Measurements from ENCODE around the gene ARHGEF10L.

ARHGEF10L gene

GRCh38 chr1:17673329-17674072 lies 134.0 kb downstream of the ARHGEF10L start:
- Histone ChIP-seq H3F3A (ENCODE audit: control insufficient read depth, insufficient read depth) (no peaks in the 10 kb centered on the region), H3K4me2 (ENCODE audit: low read length) (no peak overlapping the region), H3K36me3 (ENCODE audit: control insufficient read depth, low read length) (no peaks in the 10 kb centered on the region), H3K27ac (ENCODE audit: low read depth, low read length) (no peak overlapping the region), H3K4me1 (ENCODE audit: control insufficient read depth, low read length) (no peaks in the 10 kb centered on the region), H3K27me3 (ENCODE audit: control insufficient read depth, low read length) (no peaks in the 10 kb centered on the region), H4K20me1 (ENCODE audit: control insufficient read depth, insufficient read depth, low read depth, low read length) (no peaks in the 10 kb centered on the region), H3K9me2 (replicated peaks; ENCODE audit: control insufficient read depth, low read length) (no peaks in the 10 kb centered on the region), H3K79me2 (ENCODE audit: control insufficient read depth, low read length) (no peaks in the 10 kb centered on the region), H3K4me3 (ENCODE audit: low read length) (no peak overlapping the region), H3K9me3 (ENCODE audit: control insufficient read depth, insufficient read depth, low read length) (peaks cover 6% of the 10 kb centered on the region; the same call in 1 of the 2 replicates)
- TF ChIP-seq EZH2phosphoT487 (IDR thresholded peaks at IDR 0.05; ENCODE audit: borderline replicate concordance, low read length) (no peak), CTCF (IDR thresholded peaks at IDR 0.05; ENCODE audit: low read depth, low read length, poor library complexity, severe bottlenecking) (no peak)

GRCh38 chr1:17674726-17675500 lies 135.4 kb downstream of the ARHGEF10L start:
- H3K79me2 ChIP-seq (ENCODE audit: control insufficient read depth, low read length), result no peaks in the 10 kb centered on the region
- TF ChIP-seq CTCF (IDR thresholded peaks at IDR 0.05; ENCODE audit: low read depth, low read length, poor library complexity, severe bottlenecking), result no peak
- TF ChIP-seq EZH2phosphoT487 (IDR thresholded peaks at IDR 0.05; ENCODE audit: borderline replicate concordance, low read length), result no peak
- no peaks in the 10 kb centered on the region for H3K9me2 ChIP-seq (replicated peaks; ENCODE audit: control insufficient read depth, low read length)
- H3K27me3 ChIP-seq (ENCODE audit: control insufficient read depth, low read length), result no peaks in the 10 kb centered on the region
- no peaks in the 10 kb centered on the region for H3K4me1 ChIP-seq (ENCODE audit: control insufficient read depth, low read length)
- no peak overlapping the region for H3K27ac ChIP-seq (ENCODE audit: low read depth, low read length)
- no peaks in the 10 kb centered on the region for H4K20me1 ChIP-seq (ENCODE audit: control insufficient read depth, insufficient read depth, low read depth, low read length)
- H3F3A ChIP-seq (ENCODE audit: control insufficient read depth, insufficient read depth), result no peaks in the 10 kb centered on the region
- H3K9me3 ChIP-seq (ENCODE audit: control insufficient read depth, insufficient read depth, low read length), result peaks cover 6% of the 10 kb centered on the region; the same call in 1 of the 2 replicates
- H3K4me2 ChIP-seq (ENCODE audit: low read length), result no peak overlapping the region
- H3K4me3 ChIP-seq (ENCODE audit: low read length), result no peak overlapping the region
- H3K36me3 ChIP-seq (ENCODE audit: control insufficient read depth, low read length), result no peaks in the 10 kb centered on the region

DNA sequence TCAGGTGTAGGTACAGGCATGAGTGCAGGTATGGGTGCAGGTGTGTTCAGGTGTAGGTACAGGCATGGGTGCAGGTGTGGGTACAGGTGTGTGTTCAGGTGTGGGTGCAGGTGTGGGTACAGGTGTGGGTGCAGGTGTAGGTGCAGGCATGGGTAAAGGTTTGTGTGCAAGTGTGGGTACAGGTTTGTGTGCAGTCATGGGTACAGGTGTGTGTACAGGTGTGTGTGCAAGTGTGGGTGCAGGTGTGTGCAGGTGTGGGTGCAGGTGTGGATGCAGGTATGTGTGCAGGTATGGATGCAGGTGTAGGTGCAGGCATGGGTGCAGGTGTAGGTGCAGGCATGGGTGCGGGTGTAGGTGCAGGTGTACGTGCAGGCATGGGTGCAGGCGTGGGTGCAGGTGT lies 136.2 kb downstream of the ARHGEF10L start:
- Histone ChIP-seq H3K27ac (ENCODE audit: low read depth, low read length) (no peak overlapping the region), H3K79me2 (ENCODE audit: control insufficient read depth, low read length) (no peaks in the 10 kb centered on the region)

More for the DNA sequence above, 136.2 kb downstream of the ARHGEF10L start:
- H4K20me1 ChIP-seq (ENCODE audit: control insufficient read depth, insufficient read depth, low read depth, low read length), result no peaks in the 10 kb centered on the region
- no peaks in the 10 kb centered on the region for H3K36me3 ChIP-seq (ENCODE audit: control insufficient read depth, low read length)
- no peak for TF ChIP-seq EZH2phosphoT487 (IDR thresholded peaks at IDR 0.05; ENCODE audit: borderline replicate concordance, low read length)
- TF ChIP-seq CTCF (IDR thresholded peaks at IDR 0.05; ENCODE audit: low read depth, low read length, poor library complexity, severe bottlenecking), result no peak
- H3K4me2 ChIP-seq (ENCODE audit: low read length), result no peak overlapping the region
- H3F3A ChIP-seq (ENCODE audit: control insufficient read depth, insufficient read depth), result no peaks in the 10 kb centered on the region
- no peaks in the 10 kb centered on the region for H3K4me1 ChIP-seq (ENCODE audit: control insufficient read depth, low read length)
- peaks cover 6% of the 10 kb centered on the region; the same call in 1 of the 2 replicates for H3K9me3 ChIP-seq (ENCODE audit: control insufficient read depth, insufficient read depth, low read length)
- no peak overlapping the region for H3K4me3 ChIP-seq (ENCODE audit: low read length)
- H3K9me2 ChIP-seq (replicated peaks; ENCODE audit: control insufficient read depth, low read length), result no peaks in the 10 kb centered on the region
- H3K27me3 ChIP-seq (ENCODE audit: control insufficient read depth, low read length), result no peaks in the 10 kb centered on the region

All from DOHH2 (cell line).